Activated naive CD4-positive, alpha-beta T cell (primary cell): ENCODE data around the gene MMD.
"Not testable (repeated sequence)": the region's sequence is repeated elsewhere in the genome, so short reads cannot be mapped to it uniquely, and the experiment has no call there.

Experiments
- DNase-seq, 4 experiments: peaks; one replicate each; lab custom pipeline; 2025; lab: John Stamatoyannopoulos, UW

Gene MMD

GRCh38 chr17:55421179-55421934 lies at the start of gene MMD:
Gene MMD, minus strand, starts transcription at chr17:55421835. Its CDS starts 140 bp downstream, at chr17:55421695.
- peak in 2 of 4 experiments; percentile 33 for DNase-seq

- DNase-seq = no peak
These were observed 45.0 kb upstream of the MMD start for GRCh38 chr17:55466671-55467070.

GRCh38 chr17:55465771-55466170 lies 44.1 kb upstream of the MMD start:
- not testable (repeated sequence) for DNase-seq

GRCh38 chr17:55463600-55463999 lies 42.0 kb upstream of the MMD start:
- DNase-seq = no peak

- no peak for DNase-seq
These were observed 41.1 kb upstream of the MMD start for GRCh38 chr17:55462711-55463110.

GRCh38 chr17:55462234-55462633 lies 40.6 kb upstream of the MMD start:
- no peak for DNase-seq

GRCh38 chr17:55458978-55459377 lies 37.3 kb upstream of the MMD start:
- DNase-seq = peak in 2 of 4 experiments; percentile 2 to 5

- DNase-seq = no peak
These were observed 36.8 kb upstream of the MMD start for GRCh38 chr17:55458287-55458900.

- no peak for DNase-seq
These were observed 34.9 kb upstream of the MMD start for GRCh38 chr17:55456307-55457240.

GRCh38 chr17:55454906-55455474 lies 33.4 kb upstream of the MMD start:
- no peak for DNase-seq

GRCh38 chr17:55453839-55454557 lies 32.4 kb upstream of the MMD start:
- DNase-seq = no peak

- no peak for DNase-seq
These were observed 30.6 kb upstream of the MMD start for GRCh38 chr17:55452139-55452790.

GRCh38 chr17:55451758-55452138 lies 30.1 kb upstream of the MMD start:
- DNase-seq = no peak

GRCh38 chr17:55451203-55451641 lies 29.6 kb upstream of the MMD start:
- DNase-seq = no peak

GRCh38 chr17:55450232-55450825 lies 28.7 kb upstream of the MMD start:
- no peak for DNase-seq

GRCh38 chr17:55448681-55449080 lies 27.0 kb upstream of the MMD start:
- DNase-seq = no peak

GRCh38 chr17:55446581-55447205 lies 25.1 kb upstream of the MMD start:
- no peak for DNase-seq

- DNase-seq = not testable (repeated sequence)
These were observed 24.4 kb upstream of the MMD start for GRCh38 chr17:55446004-55446403.

GRCh38 chr17:55444471-55445441 lies 23.1 kb upstream of the MMD start:
- DNase-seq = no peak
